Esophagus squamous epithelium (tissue), 4 donors: ENCODE results near the gene PIK3CG.
"Not testable (repeated sequence)": the region's sequence is repeated elsewhere in the genome, so short reads cannot be mapped to it uniquely, and the experiment has no call there.

Experiments
- CTCF ChIP-seq, 6 experiments: fragments of 450-650 bp in 4 of 6; fragments of 200-600 bp in 2 of 6; sonication (generic) in 2 of 6; IDR thresholded peaks; one replicate each; pipeline ENCODE4 v1.5.1; 2016 to 2019; ENCODE audit warnings: antibody characterized with exemption in 6 of 6, mild to moderate bottlenecking in 4 of 6, moderate library complexity in 4 of 6
- POLR2A ChIP-seq, 4 donors: fragments of 450-650 bp; IDR thresholded peaks; one replicate each; pipeline ENCODE4 v1.6.1; 2017; ENCODE audit warnings: antibody characterized with exemption in 4 of 4, mild to moderate bottlenecking in 4 of 4, moderate library complexity in 3 of 4

- TF ChIP-seq POLR2A, CTCF (IDR thresholded peaks at IDR 0.05): not testable (repeated sequence)
Measured at GRCh38 chr7:106955857-106956256, 90.8 kb downstream of the PIK3CG start.
